OCI-LY7 (cell line): ENCODE measurements around the gene PPHLN1.

Experiments
- EZH2phosphoT487 ChIP-seq: fragments of 200-600 bp; sonication (generic); IDR thresholded peaks from 2 replicates; pipeline ENCODE4 v1.6.1; 2018; ENCODE audit warnings: low read depth, borderline replicate concordance, mild to moderate bottlenecking, mixed run types, antibody characterized with exemption, low read length, moderate library complexity, mixed read lengths
- TF ChIP-seq, protein P1 (sequence below): fragments of 200-600 bp; sonication (generic); conservative IDR thresholded peaks from 2 replicates; pipeline ENCODE4 v1.5.1; 2014; ENCODE audit warnings: mild to moderate bottlenecking, antibody characterized with exemption, low read length, moderate library complexity, mixed read lengths

DNA sequence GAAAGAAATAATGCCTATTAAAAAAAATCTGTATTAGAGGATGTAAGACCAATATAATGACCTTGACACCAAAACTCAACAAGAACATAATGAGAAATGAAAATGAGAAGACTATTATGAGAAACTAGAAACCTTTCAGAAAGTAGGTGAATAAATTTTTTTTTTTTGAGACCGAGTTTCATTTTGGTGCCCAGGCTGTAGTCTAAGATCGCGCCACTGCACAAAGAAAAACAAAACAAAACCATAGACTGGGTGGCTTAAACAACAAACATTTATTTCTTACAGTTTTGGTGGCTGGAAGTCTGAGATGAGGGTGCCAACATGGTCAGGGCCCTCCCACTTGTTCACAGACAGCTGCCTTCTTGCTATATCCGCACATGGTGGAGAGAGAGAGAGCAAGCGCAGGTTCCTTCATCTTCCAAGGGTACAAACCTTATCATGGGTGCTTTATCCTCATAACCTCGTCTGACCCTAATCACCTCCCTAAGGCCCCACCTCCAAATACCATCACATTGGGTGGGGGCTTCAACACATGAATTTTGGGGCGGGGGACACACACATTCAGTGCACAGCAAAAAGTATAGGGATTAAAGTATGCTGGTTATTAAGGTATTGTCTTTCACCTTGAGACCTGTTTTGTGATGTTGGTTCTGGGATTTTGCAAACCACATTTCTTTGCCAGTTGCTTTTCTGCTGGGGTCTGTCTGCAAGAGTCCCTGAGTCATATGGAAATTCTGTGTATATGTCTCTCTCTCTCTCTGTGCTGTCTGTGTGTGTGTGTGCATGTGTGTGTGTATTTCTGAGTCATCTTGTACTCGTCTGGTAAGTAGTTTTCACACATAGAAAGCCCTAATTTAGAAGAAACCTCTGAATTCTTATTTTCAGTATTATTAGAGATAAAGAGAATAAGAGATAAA is 26.3 kb upstream of the PPHLN1 start:
- TF ChIP-seq, protein P1, sequence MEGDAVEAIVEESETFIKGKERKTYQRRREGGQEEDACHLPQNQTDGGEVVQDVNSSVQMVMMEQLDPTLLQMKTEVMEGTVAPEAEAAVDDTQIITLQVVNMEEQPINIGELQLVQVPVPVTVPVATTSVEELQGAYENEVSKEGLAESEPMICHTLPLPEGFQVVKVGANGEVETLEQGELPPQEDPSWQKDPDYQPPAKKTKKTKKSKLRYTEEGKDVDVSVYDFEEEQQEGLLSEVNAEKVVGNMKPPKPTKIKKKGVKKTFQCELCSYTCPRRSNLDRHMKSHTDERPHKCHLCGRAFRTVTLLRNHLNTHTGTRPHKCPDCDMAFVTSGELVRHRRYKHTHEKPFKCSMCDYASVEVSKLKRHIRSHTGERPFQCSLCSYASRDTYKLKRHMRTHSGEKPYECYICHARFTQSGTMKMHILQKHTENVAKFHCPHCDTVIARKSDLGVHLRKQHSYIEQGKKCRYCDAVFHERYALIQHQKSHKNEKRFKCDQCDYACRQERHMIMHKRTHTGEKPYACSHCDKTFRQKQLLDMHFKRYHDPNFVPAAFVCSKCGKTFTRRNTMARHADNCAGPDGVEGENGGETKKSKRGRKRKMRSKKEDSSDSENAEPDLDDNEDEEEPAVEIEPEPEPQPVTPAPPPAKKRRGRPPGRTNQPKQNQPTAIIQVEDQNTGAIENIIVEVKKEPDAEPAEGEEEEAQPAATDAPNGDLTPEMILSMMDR = no peak
- no peak for TF ChIP-seq EZH2phosphoT487
